Measurements from ENCODE around the gene SLX9. TPM values are rescaled to one million over a fixed set of nuclear protein-coding genes. Genes with fewer than 3 reads are reported as not detected.
"Not testable (repeated sequence)": the region's sequence is repeated elsewhere in the genome, so short reads cannot be mapped to it uniquely, and the experiment has no call there.

The SLX9 gene
- total RNA-seq, 1 donor from 2014 or later, result 19.8 TPM

- no peak for DNase-seq (ENCODE audit: low read depth in 2 of 2)
Measured at GRCh38 chr21:44902268-44903049, 37.4 kb upstream of the SLX9 start.

- no peak for DNase-seq (ENCODE audit: low read depth in 2 of 2)
Measured at GRCh38 chr21:44903050-44903685, 36.7 kb upstream of the SLX9 start.

GRCh38 chr21:44903689-44904088 is 36.1 kb upstream of the SLX9 start:
- no peak for DNase-seq (ENCODE audit: low read depth in 2 of 2)

GRCh38 chr21:44904141-44904923 is 35.5 kb upstream of the SLX9 start:
- no peak for DNase-seq (ENCODE audit: low read depth in 2 of 2)

- DNase-seq (ENCODE audit: low read depth in 2 of 2), result no peak
Measured at GRCh38 chr21:44905016-44905727, 34.7 kb upstream of the SLX9 start.

- no peak for DNase-seq (ENCODE audit: low read depth in 2 of 2)
Measured at GRCh38 chr21:44905728-44906090, 34.1 kb upstream of the SLX9 start.

- DNase-seq (ENCODE audit: low read depth in 2 of 2), result no peak
Measured at GRCh38 chr21:44907225-44907965, 32.4 kb upstream of the SLX9 start.

GRCh38 chr21:44907966-44908895 is 31.6 kb upstream of the SLX9 start:
- no peak for DNase-seq (ENCODE audit: low read depth in 2 of 2)

GRCh38 chr21:44908908-44909307 is 30.9 kb upstream of the SLX9 start:
- no peak for DNase-seq (ENCODE audit: low read depth in 2 of 2)

- DNase-seq (ENCODE audit: low read depth in 2 of 2), result no peak
Measured at GRCh38 chr21:44909719-44910118, 30.1 kb upstream of the SLX9 start.

GRCh38 chr21:44910229-44911067 is 29.4 kb upstream of the SLX9 start:
- DNase-seq (ENCODE audit: low read depth in 2 of 2), result no peak

- DNase-seq (ENCODE audit: low read depth in 2 of 2), result no peak
Measured at GRCh38 chr21:44911068-44911383, 28.8 kb upstream of the SLX9 start.

GRCh38 chr21:44911384-44912157 is 28.3 kb upstream of the SLX9 start:
- peak; percentile 72 to 76 for DNase-seq (ENCODE audit: low read depth in 2 of 2)

GRCh38 chr21:44912158-44912473 is 27.7 kb upstream of the SLX9 start:
- DNase-seq (ENCODE audit: low read depth in 2 of 2), result no peak

- DNase-seq (ENCODE audit: low read depth in 2 of 2), result not testable (repeated sequence)
Measured at GRCh38 chr21:44912506-44913412, 27.1 kb upstream of the SLX9 start.

- no peak for DNase-seq (ENCODE audit: low read depth in 2 of 2)
Measured at GRCh38 chr21:44913425-44914175, 26.2 kb upstream of the SLX9 start.

Data from lung microvascular endothelial cell (primary cell).